Left lung (tissue), 10 donors: ENCODE data around the gene CDV3. TPM values are rescaled to one million over a fixed set of nuclear protein-coding genes. Genes with fewer than 3 reads are reported as not detected.
A peak's percentile ranks its signal among the peaks of the same experiment; 100 is the strongest.

Source experiments
- ATAC-seq: fragments of 200-7000 bp; cut with Tn5 transposase; one replicate; pipeline ENCODE4 v1.9.1; 2020; ENCODE audit warnings: moderate library complexity
- DNase-seq, 4 donors: peaks; one replicate each; pipeline ENCODE4 v3.0.0-alpha.2; 2013 to 2020
- H3K27ac ChIP-seq, 2 donors: fragments of 200-600 bp; sonication (generic) in 1 of 2; one replicate each; pipeline versions ENCODE4 v1.5.0 to v1.8.0; 2020 to 2021
- H3K27me3 ChIP-seq, 2 donors: fragments of 200-600 bp; sonication (generic) in 1 of 2; one replicate each; pipeline versions ENCODE4 v1.5.0 to v1.8.0; 2020 to 2021
- H3K36me3 ChIP-seq, 2 donors: fragments of 200-600 bp; sonication (generic) in 1 of 2; one replicate each; pipeline versions ENCODE4 v1.5.0 to v1.8.0; 2020 to 2021
- H3K4me1 ChIP-seq, 2 donors: fragments of 200-600 bp; one replicate each; pipeline ENCODE4 v1.8.0; 2021
- H3K4me3 ChIP-seq, 2 donors: fragments of 200-600 bp; sonication (generic) in 1 of 2; one replicate each; pipeline versions ENCODE4 v1.5.0 to v1.8.0; 2020 to 2021; ENCODE audit warnings: mild to moderate bottlenecking in 1 of 2
- H3K9me3 ChIP-seq, 2 donors: fragments of 200-600 bp; sonication (generic) in 1 of 2; one replicate each; pipeline versions ENCODE4 v1.5.0 to v1.8.0; 2020 to 2021
- intact Hi-C, 2 donors: fragments of 100-400 bp; cut with DNase I; formaldehyde crosslinking; loops; one replicate each; pipeline versions ENCODE4 v1.11.2 to v1.14.2; 2022
- polyA plus RNA-seq, 6 donors: library from polyadenylated mRNA; unstranded; fragments of 120-200 nt; gene quantifications; one replicate each; pipeline ENCODE4 v1.2.1, GENCODE V29; 2013; ENCODE audit not compliant: insufficient read length in 6 of 6
- total RNA-seq, 2 donors: library from RNA; stranded (reverse); fragmentation: NEBNext Ultra II Directional; extraction: Animal tissue kit (Norgen Biotek cat#: 25700); gene quantifications; one replicate each; pipeline ENCODE4 v1.2.1, GENCODE V29; 2021
- TF ChIP-seq, protein P1 (sequence below), 2 donors: fragments of 200-600 bp; sonication (generic) in 1 of 2; IDR thresholded peaks; one replicate each; pipeline versions ENCODE4 v1.5.0 to v1.8.0; 2021; ENCODE audit warnings: antibody characterized with exemption in 2 of 2
- donor health status: DM: no; HTN: yes; CAD: no.
- donor health status: DM: no; HTN: no; CAD: no.

The CDV3 gene
- total and polyA plus RNA-seq, 8 donors: 106 to 173 (median 115) TPM

DNA sequence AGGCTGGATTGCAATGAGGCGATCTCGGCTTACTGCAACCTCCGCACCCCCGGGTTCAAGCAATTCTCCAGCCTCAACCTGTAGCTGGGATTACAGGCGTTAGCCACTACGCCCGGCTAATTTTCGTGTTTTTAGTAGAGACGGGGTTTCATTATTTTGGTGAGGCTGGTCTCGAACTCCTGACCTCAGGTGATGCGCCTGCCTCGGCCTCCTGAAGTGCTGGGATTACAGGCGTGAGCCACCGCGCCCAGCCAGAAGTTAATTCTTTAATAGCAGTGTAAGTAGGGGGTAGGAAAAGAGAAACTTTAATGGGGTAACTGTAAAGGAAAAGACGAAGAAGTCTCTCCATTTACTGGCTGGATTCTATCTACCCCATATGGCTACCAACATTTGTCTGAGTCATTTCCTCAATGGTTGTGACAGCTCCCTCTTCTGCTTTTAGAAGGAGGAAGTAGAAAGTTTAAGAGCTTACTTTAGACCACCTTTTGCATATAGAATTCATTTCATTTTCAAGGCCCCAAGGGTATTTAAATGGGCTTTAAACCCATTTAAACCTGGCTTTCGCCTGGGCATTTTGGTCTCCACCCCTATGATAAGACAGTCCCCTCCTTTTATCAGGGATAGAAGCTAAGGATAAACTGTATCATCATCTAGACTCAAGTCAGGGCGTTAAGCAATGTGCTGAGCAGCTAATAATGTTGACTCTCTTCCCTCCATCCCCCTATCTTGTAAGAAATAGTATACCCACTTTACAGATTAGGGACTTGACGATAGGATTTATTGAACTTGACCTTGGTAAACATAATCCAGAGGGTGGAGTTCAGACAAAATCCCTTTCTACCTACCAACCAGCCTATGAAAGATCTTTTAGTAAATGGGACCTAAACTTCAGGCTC is 1.1 kb upstream of the CDV3 start:
- DNase-seq: no peak

DNA sequence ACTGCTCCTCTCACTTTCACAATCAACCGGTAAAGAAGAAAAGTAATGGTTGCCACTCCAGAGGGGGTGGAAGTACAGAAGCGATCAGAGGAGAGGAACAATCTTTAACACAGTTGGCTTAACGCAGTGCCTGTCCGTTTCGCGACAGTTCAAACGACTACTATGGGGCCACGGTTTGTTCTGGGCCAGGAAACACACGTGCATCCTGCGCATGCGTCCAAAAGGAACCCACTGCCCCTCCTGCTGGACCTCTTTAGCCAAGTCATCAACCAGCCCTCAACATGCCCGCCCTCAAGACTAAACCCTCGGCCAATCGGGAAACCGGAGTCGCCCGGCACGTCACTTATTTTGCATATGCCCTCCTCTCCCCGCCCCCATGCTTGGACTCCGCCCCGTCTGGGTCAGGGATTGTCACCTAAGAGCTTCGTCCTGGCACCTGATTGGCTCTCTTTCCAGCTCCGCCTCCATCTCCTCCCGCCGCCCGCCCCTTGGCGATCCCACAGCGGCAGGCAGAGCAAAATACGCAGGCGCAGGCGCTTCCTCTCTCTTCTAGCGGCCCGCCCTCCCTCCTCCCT is 345 bp upstream of the CDV3 start:
- intact Hi-C loops: no loop called here
- no peaks in the 10 kb centered on the region for H3K27me3 ChIP-seq
- ATAC-seq (peak; percentile 92), DNase-seq (peak; percentile 99 to 100 (median 100))
- H3K36me3 ChIP-seq: peaks cover 0 to 29% of the 10 kb centered on the region in 2 donors
- H3K4me1 ChIP-seq: peaks cover 36 to 74% of the 10 kb centered on the region in 2 donors
- peak overlapping the region; percentile 95 to 97 for H3K27ac ChIP-seq
- no peaks in the 10 kb centered on the region for H3K9me3 ChIP-seq
- TF ChIP-seq, protein P1, sequence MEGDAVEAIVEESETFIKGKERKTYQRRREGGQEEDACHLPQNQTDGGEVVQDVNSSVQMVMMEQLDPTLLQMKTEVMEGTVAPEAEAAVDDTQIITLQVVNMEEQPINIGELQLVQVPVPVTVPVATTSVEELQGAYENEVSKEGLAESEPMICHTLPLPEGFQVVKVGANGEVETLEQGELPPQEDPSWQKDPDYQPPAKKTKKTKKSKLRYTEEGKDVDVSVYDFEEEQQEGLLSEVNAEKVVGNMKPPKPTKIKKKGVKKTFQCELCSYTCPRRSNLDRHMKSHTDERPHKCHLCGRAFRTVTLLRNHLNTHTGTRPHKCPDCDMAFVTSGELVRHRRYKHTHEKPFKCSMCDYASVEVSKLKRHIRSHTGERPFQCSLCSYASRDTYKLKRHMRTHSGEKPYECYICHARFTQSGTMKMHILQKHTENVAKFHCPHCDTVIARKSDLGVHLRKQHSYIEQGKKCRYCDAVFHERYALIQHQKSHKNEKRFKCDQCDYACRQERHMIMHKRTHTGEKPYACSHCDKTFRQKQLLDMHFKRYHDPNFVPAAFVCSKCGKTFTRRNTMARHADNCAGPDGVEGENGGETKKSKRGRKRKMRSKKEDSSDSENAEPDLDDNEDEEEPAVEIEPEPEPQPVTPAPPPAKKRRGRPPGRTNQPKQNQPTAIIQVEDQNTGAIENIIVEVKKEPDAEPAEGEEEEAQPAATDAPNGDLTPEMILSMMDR (IDR thresholded peaks at IDR 0.05): peak in 1 of 2 donors; percentile 45
- H3K4me3 ChIP-seq: peak overlapping the region; percentile 38 to 70

More for the DNA sequence above, 1.1 kb upstream of the CDV3 start:
- no peaks in the 10 kb centered on the region for H3K27me3 ChIP-seq
- H3K4me3 ChIP-seq: peak overlapping the region in 1 of 2 donors; percentile 33
- no peak for ATAC-seq
- H3K36me3 ChIP-seq: peaks cover 0 to 22% of the 10 kb centered on the region in 2 donors
- H3K4me1 ChIP-seq: peaks cover 30 to 67% of the 10 kb centered on the region in 2 donors
- intact Hi-C loops: no loop called here
- peak overlapping the region; percentile 95 to 97 for H3K27ac ChIP-seq
- TF ChIP-seq, protein P1 (IDR thresholded peaks at IDR 0.05): no peak
- H3K9me3 ChIP-seq: no peaks in the 10 kb centered on the region

DNA sequence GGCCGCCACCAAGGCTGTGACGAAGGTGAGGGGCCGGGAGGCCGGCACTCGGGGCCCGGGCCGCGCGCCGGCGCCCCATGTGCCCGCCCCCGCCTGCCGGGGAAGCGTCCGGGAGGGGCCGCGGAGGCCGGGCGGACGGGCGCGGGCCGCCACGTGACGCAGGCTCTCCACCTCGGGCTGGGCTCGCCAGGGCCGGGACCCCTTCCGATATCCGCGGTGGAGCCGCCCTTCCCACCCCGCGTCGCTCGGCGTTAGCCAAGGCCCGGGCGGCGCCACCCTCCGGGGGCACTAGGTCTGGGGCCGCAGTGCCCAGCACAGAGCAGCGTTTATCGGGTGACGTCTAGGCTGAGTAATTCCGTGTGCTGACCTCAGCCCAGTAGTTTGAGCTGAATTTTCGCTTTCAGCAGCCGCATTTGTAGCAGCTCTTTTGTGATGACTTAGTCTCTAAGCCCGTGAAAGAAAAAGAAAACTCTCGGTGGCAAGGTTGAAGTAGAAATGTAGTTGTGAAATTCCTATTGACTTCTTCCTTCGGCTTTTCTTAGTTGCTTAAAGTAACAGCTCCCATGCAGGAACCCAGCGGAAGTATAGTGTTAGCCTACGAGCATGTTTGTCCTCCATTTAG is 885 bp downstream of the CDV3 start:
- intact Hi-C loops: no loop called here
- TF ChIP-seq, protein P1 (IDR thresholded peaks at IDR 0.05): no peak
- Histone ChIP-seq H3K27me3 (no peaks in the 10 kb centered on the region), H3K36me3 (peaks cover 0 to 41% of the 10 kb centered on the region in 2 donors), H3K4me1 (peaks cover 49 to 79% of the 10 kb centered on the region in 2 donors), H3K9me3 (no peaks in the 10 kb centered on the region), H3K27ac (peak overlapping the region; percentile 95 to 97), H3K4me3 (peak overlapping the region; percentile 70 to 72)
- ATAC-seq: peak; percentile 50
- DNase-seq: peak; percentile 66 to 94 (median 80)

DNA sequence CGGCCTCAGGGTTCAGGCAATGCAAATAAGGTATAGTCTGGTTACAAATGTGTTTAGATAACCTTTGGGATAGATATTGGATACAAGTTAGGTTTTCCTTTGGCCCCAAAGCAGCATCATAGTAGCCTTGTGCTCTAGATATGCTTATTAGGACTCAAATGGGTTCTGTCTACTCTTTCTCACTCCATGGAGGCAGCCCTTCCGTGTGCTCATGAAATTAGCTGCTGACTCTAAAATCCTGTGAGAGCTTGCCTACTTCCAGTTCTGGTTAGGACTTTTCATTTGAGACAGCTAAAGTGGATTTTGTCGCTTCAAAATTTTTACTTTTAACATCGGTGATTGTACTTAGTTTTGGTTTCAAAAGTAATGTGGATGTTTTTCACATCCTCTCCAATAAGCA is 1.6 kb downstream of the CDV3 start:
- Histone ChIP-seq H3K27me3 (no peaks in the 10 kb centered on the region), H3K9me3 (no peaks in the 10 kb centered on the region), H3K36me3 (peaks cover 0 to 48% of the 10 kb centered on the region in 2 donors), H3K27ac (peak overlapping the region; percentile 95 to 97), H3K4me1 (peaks cover 45 to 81% of the 10 kb centered on the region in 2 donors), H3K4me3 (peak overlapping the region; percentile 70 to 72)
- DNase-seq (no peak), ATAC-seq (no peak)
- TF ChIP-seq, protein P1 (IDR thresholded peaks at IDR 0.05): no peak
- intact Hi-C loops: no loop called here
